GM23338 (cell line): Measurements from ENCODE around the gene APRT. TPM values are rescaled to one million over a fixed set of nuclear protein-coding genes. Genes with fewer than 3 reads are reported as not detected.
A peak's percentile ranks its signal among the peaks of the same experiment; 100 is the strongest.

Experiments
- ATAC-seq: fragments of 200-7000 bp; cut with Tn5 transposase; 3 replicates; pipeline ENCODE4 v1.9.1; 2020
- DNase-seq: peaks from one replicate; pipeline ENCODE4 v3.0.0-alpha.2; 2015; ENCODE audit warnings: low spot score
- H2AFZ ChIP-seq: fragments of 200-600 bp; sonication (generic); 2 replicates; pipeline ENCODE4 v1.8.0; 2016; ENCODE audit warnings: antibody characterized with exemption, mild to moderate bottlenecking, moderate library complexity
- H3F3A ChIP-seq: fragments of 200-600 bp; sonication (generic); replicated peaks from 2 replicates; pipeline ENCODE4 v1.8.0; 2017; ENCODE audit warnings: antibody characterized with exemption, mixed run types, low read depth
- H3K27ac ChIP-seq: fragments of 200-600 bp; sonication (generic); 2 replicates; pipeline ENCODE4 v1.6.1; 2016; ENCODE audit warnings: low read depth
- H3K27me3 ChIP-seq: fragments of 200-600 bp; sonication (generic); 2 replicates; pipeline ENCODE4 v1.8.0; 2016; ENCODE audit warnings: mild to moderate bottlenecking, mixed run types, moderate library complexity; ENCODE audit not compliant: insufficient read depth
- H3K36me3 ChIP-seq: fragments of 200-600 bp; sonication (generic); 2 replicates; pipeline ENCODE4 v1.8.0; 2016; ENCODE audit warnings: mild to moderate bottlenecking; ENCODE audit not compliant: insufficient read depth
- H3K4me1 ChIP-seq: fragments of 200-600 bp; sonication (generic); 2 replicates; pipeline ENCODE4 v1.8.0; 2016; ENCODE audit warnings: mild to moderate bottlenecking, moderate library complexity; ENCODE audit not compliant: insufficient read depth
- H3K4me2 ChIP-seq: fragments of 200-600 bp; sonication (generic); 2 replicates; pipeline ENCODE4 v1.7.1; 2017; ENCODE audit warnings: mixed run types
- H3K4me3 ChIP-seq: fragments of 200-600 bp; sonication (generic); 2 replicates; pipeline ENCODE4 v1.6.1; 2016; ENCODE audit warnings: mixed run types
- H3K79me2 ChIP-seq: fragments of 200-600 bp; sonication (generic); replicated peaks from 2 replicates; pipeline ENCODE4 v1.8.0; 2017; ENCODE audit warnings: mild to moderate bottlenecking; ENCODE audit not compliant: insufficient read depth
- H3K9me2 ChIP-seq: fragments of 200-600 bp; sonication (generic); 2 replicates; pipeline ENCODE4 v1.8.0; 2017; ENCODE audit not compliant: insufficient read depth
- H4K20me1 ChIP-seq: fragments of 200-600 bp; sonication (generic); replicated peaks from 2 replicates; pipeline ENCODE4 v1.8.0; 2017; ENCODE audit warnings: mild to moderate bottlenecking; ENCODE audit not compliant: insufficient read depth
- H3K27ac Mint-ChIP-seq: 2 replicates; pipeline ENCODE4 v1.8.0; 2020; ENCODE audit warnings: inconsistent platforms, mild to moderate bottlenecking, moderate library complexity, mixed read lengths
- H3K27me3 Mint-ChIP-seq: 3 replicates; pipeline ENCODE4 v1.8.0; 2022; ENCODE audit warnings: low read depth, mild to moderate bottlenecking, moderate library complexity, mixed read lengths, inconsistent platforms; ENCODE audit not compliant: insufficient read depth, poor library complexity
- H3K36me3 Mint-ChIP-seq: 3 replicates; pipeline ENCODE4 v1.8.0; 2021; ENCODE audit warnings: low read depth, mild to moderate bottlenecking, inconsistent platforms, moderate library complexity, mixed read lengths
- H3K4me1 Mint-ChIP-seq: 3 replicates; pipeline ENCODE4 v1.8.0; 2020; ENCODE audit warnings: mild to moderate bottlenecking, inconsistent platforms, mixed read lengths
- H3K4me3 Mint-ChIP-seq: 3 replicates; pipeline ENCODE4 v1.8.0; 2021; ENCODE audit warnings: moderate library complexity, mild to moderate bottlenecking, inconsistent platforms, mixed read lengths
- H3K9me3 Mint-ChIP-seq: 3 replicates; pipeline ENCODE4 v1.8.0; 2020; ENCODE audit warnings: moderate library complexity, mild to moderate bottlenecking, inconsistent platforms, mixed read lengths
- CREB1 ChIP-seq: fragments of 250-450 bp; sonication (Bioruptor Pico); IDR thresholded peaks from 2 replicates; pipeline ENCODE4 v1.5.0; 2020; ENCODE audit warnings: low read depth, mild to moderate bottlenecking, moderate library complexity
- CTCF ChIP-seq, 2 experiments: fragments of 200-600 bp in 1 of 2; sonication (generic) in 1 of 2; conservative IDR thresholded peaks; 2 replicates each; pipeline versions ENCODE4 v1.5.1 to v1.6.1; 2016 to 2017; ENCODE audit warnings: antibody characterized with exemption in 2 of 2, low read depth in 2 of 2, mild to moderate bottlenecking in 2 of 2, moderate library complexity in 1 of 2
- ETS1 ChIP-seq: IDR thresholded peaks from 2 replicates; pipeline ENCODE4 v1.6.1; 2016; ENCODE audit warnings: antibody characterized with exemption
- EZH2 ChIP-seq: fragments of 200-600 bp; sonication (generic); IDR thresholded peaks from one replicate; pipeline ENCODE4 v1.8.0; 2017; ENCODE audit warnings: antibody characterized with exemption, mild to moderate bottlenecking, low read depth; ENCODE audit not compliant: unreplicated experiment
- EZH2phosphoT487 ChIP-seq: fragments of 200-600 bp; sonication (generic); IDR thresholded peaks from one replicate; pipeline ENCODE4 v1.8.1; 2018; ENCODE audit warnings: antibody characterized with exemption; ENCODE audit not compliant: unreplicated experiment
- JUNB ChIP-seq: IDR thresholded peaks from one replicate; pipeline ENCODE4 v1.6.1; 2016; ENCODE audit warnings: antibody characterized with exemption; ENCODE audit not compliant: unreplicated experiment
- NANOG ChIP-seq: IDR thresholded peaks from 2 replicates; pipeline ENCODE4 v1.6.1; 2016; ENCODE audit warnings: antibody characterized with exemption, borderline replicate concordance
- POLR2AphosphoS5 ChIP-seq: IDR thresholded peaks from 2 replicates; pipeline ENCODE4 v1.6.1; 2016; ENCODE audit warnings: antibody characterized with exemption, low read depth
- REST ChIP-seq: IDR thresholded peaks from one replicate; pipeline ENCODE4 v1.6.1; 2018; ENCODE audit warnings: antibody characterized with exemption; ENCODE audit not compliant: unreplicated experiment
- STAT1 ChIP-seq: IDR thresholded peaks from one replicate; pipeline ENCODE4 v1.6.1; 2016; ENCODE audit warnings: antibody characterized with exemption; ENCODE audit not compliant: unreplicated experiment
- ZNF114 ChIP-seq: fragments of 250-450 bp; sonication (Bioruptor Pico); IDR thresholded peaks from 2 replicates; pipeline ENCODE4 v1.5.0; 2020; ENCODE audit warnings: mild to moderate bottlenecking, moderate library complexity
- ZNF331 ChIP-seq: fragments of 250-450 bp; sonication (Bioruptor Pico); IDR thresholded peaks from 2 replicates; pipeline ENCODE4 v1.5.0; 2020; ENCODE audit warnings: low read depth, mild to moderate bottlenecking, moderate library complexity
- ZNF462 ChIP-seq: fragments of 250-450 bp; sonication (Bioruptor Pico); IDR thresholded peaks from 2 replicates; pipeline ENCODE4 v1.5.0; 2020; ENCODE audit warnings: mild to moderate bottlenecking, moderate library complexity
- polyA plus RNA-seq: library from polyadenylated mRNA; unstranded; fragments of >200 nt; fragmentation: Nextera tagmentation; extraction: Ambion mirVana; gene quantifications from 2 replicates; pipeline ENCODE4 v1.2.1, GENCODE V29; 2016
- total RNA-seq: library from RNA; depleted of rRNA; stranded (reverse); fragments of >200 nt; shearing (Covaris generic); gene quantifications from 2 replicates; pipeline ENCODE4 v1.2.3, GENCODE V29; 2014

The APRT gene
- total and polyA plus RNA-seq, 2 experiments from 2014 or later: 250 to 522 TPM

- Histone ChIP-seq H3K27me3 (no peaks in the 10 kb centered on the region), H2AFZ (no peak overlapping the region), H3K27ac (peak overlapping the region; percentile 19; the same call in 1 of the 2 replicates), H3F3A (peaks cover 16% of the 10 kb centered on the region; the same call in 1 of the 2 replicates), H3K9me2 (no peaks in the 10 kb centered on the region), H3K79me2 (peaks cover 41% of the 10 kb centered on the region), H3K4me2 (0 out of 2 replicates have a peak overlapping the region, but pooled peaks have one; percentile 14), H3K4me1 (peaks cover 35% of the 10 kb centered on the region), H3K4me3 (no peak overlapping the region), H4K20me1 (no peaks in the 10 kb centered on the region), H3K36me3 (no peaks in the 10 kb centered on the region)
- Mint-ChIP-seq H3K36me3 (no peaks in the 10 kb centered on the region), H3K4me3 (no peak overlapping the region), H3K27ac (peak overlapping the region; percentile 72; the same call in 1 of the 2 replicates), H3K9me3 (no peaks in the 10 kb centered on the region), H3K4me1 (peaks cover 57% of the 10 kb centered on the region), H3K27me3 (peaks cover 17% of the 10 kb centered on the region)
- no peak for ATAC-seq
- TF ChIP-seq CREB1 (CRISPR knock-in tag): no peak
- TF ChIP-seq STAT1: no peak
- no peak for TF ChIP-seq JUNB
- no peak for TF ChIP-seq EZH2phosphoT487
- no peak for TF ChIP-seq POLR2AphosphoS5
- TF ChIP-seq ZNF462 (CRISPR knock-in tag): no peak
- no peak for TF ChIP-seq REST
- TF ChIP-seq NANOG: no peak
- no peak for TF ChIP-seq ZNF114
- TF ChIP-seq ETS1: no peak
- no peak for TF ChIP-seq ZNF331 (CRISPR knock-in tag)
- no peak for TF ChIP-seq CTCF (conservative IDR thresholded peaks at IDR 0.05; ENCODE audit: low read depth in 2 of 2)
- TF ChIP-seq EZH2: no peak
- no peak for DNase-seq
Observed at GRCh38 chr16:88767546-88768070, 44.1 kb downstream of the APRT start.
